Body of pancreas (tissue), 4 donors: ENCODE measurements around the gene SPSB2. TPM values are rescaled to one million over a fixed set of nuclear protein-coding genes. Genes with fewer than 3 reads are reported as not detected.
A peak's percentile ranks its signal among the peaks of the same experiment; 100 is the strongest.
"Not testable (repeated sequence)": the region's sequence is repeated elsewhere in the genome, so short reads cannot be mapped to it uniquely, and the experiment has no call there.

Source experiments
- ATAC-seq: fragments of 150-250 bp; one replicate; pipeline ENCODE4 v1.9.1; 2016
- DNase-seq, 4 donors: peaks; one replicate each; pipeline ENCODE4 v3.0.0-alpha.2; 2019
- H3K27ac ChIP-seq, 4 donors: fragments of 200-600 bp; sonication (generic); 1 replicate in 3 of 4; 2 replicates in 1 of 4; pipeline versions ENCODE4 v1.5.1 to v1.6.1; 2016 to 2019; ENCODE audit warnings: mild to moderate bottlenecking in 1 of 4, mixed read lengths in 1 of 4, moderate library complexity in 1 of 4
- H3K27me3 ChIP-seq, 2 donors: fragments of 200-600 bp; sonication (generic); one replicate each; pipeline ENCODE4 v1.6.0; 2016; ENCODE audit warnings: mild to moderate bottlenecking in 1 of 2
- H3K36me3 ChIP-seq, 2 donors: fragments of 200-600 bp; sonication (generic); replicated peaks in 1 of 2; 2 replicates each; pipeline ENCODE4 v1.5.1; 2016; ENCODE audit warnings: low read depth in 2 of 2; ENCODE audit not compliant: insufficient read depth in 1 of 2
- H3K4me1 ChIP-seq: fragments of 200-600 bp; sonication (generic); one replicate; pipeline ENCODE4 v1.6.0; 2016
- H3K4me3 ChIP-seq, 2 donors: fragments of 200-600 bp; sonication (generic); 1 replicate in 1 of 2; 2 replicates in 1 of 2; pipeline ENCODE4 v1.5.1; 2016 to 2019
- H3K9me3 ChIP-seq, 3 donors: fragments of 200-600 bp; sonication (generic); 1 replicate in 2 of 3; 2 replicates in 1 of 3; pipeline ENCODE4 v1.5.1; 2016
- POLR2A ChIP-seq, 3 donors: fragments of 450-650 bp; IDR thresholded peaks; one replicate each; pipeline ENCODE4 v1.6.1; 2016; ENCODE audit warnings: antibody characterized with exemption in 3 of 3, mild to moderate bottlenecking in 2 of 3
- WGBS, 2 donors: methylation state at CpG; one replicate each; pipeline ENCODE4 v1.1.5; 2017; 5-methylcytosine and 5-hydroxymethylcytosine counted together
- intact Hi-C: fragments of 100-400 bp; cut with DNase I; formaldehyde crosslinking; loops from one replicate; pipeline ENCODE4 v1.15.1; 2023
- total RNA-seq, 2 donors: library from RNA; depleted of rRNA; stranded (reverse); fragments of >200 nt; gene quantifications; one replicate each; pipeline ENCODE4 v1.1.0, GENCODE V29; 2016
- TF ChIP-seq, protein P1 (sequence below), 7 experiments: fragments of 450-650 bp in 4 of 7; fragments of 200-600 bp in 3 of 7; sonication (generic) in 3 of 7; IDR thresholded peaks; one replicate each; pipeline ENCODE4 v1.5.1; 2016 to 2019; ENCODE audit warnings: antibody characterized with exemption in 7 of 7

The SPSB2 gene
- total RNA-seq, 2 donors from 2014 or later, result 2.6 to 11.9 TPM

GRCh38 chr12:6868211-6869048, 4.7 kb downstream of the SPSB2 start:
- Histone ChIP-seq H3K36me3 (peaks cover 0 to 8% of the 10 kb centered on the region in 2 donors), H3K9me3 (no peaks in the 10 kb centered on the region), H3K27ac (peak overlapping the region; percentile 83 to 96 (median 88)), H3K27me3 (no peaks in the 10 kb centered on the region), H3K4me1 (peaks cover 42% of the 10 kb centered on the region), H3K4me3 (peak overlapping the region; percentile 80 to 88)
- DNase-seq (no peak), ATAC-seq (no peak)
- TF ChIP-seq, protein P1, sequence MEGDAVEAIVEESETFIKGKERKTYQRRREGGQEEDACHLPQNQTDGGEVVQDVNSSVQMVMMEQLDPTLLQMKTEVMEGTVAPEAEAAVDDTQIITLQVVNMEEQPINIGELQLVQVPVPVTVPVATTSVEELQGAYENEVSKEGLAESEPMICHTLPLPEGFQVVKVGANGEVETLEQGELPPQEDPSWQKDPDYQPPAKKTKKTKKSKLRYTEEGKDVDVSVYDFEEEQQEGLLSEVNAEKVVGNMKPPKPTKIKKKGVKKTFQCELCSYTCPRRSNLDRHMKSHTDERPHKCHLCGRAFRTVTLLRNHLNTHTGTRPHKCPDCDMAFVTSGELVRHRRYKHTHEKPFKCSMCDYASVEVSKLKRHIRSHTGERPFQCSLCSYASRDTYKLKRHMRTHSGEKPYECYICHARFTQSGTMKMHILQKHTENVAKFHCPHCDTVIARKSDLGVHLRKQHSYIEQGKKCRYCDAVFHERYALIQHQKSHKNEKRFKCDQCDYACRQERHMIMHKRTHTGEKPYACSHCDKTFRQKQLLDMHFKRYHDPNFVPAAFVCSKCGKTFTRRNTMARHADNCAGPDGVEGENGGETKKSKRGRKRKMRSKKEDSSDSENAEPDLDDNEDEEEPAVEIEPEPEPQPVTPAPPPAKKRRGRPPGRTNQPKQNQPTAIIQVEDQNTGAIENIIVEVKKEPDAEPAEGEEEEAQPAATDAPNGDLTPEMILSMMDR (IDR thresholded peaks at IDR 0.05), result no peak
- TF ChIP-seq POLR2A (IDR thresholded peaks at IDR 0.05), result no peak
- WGBS, 2 donors, result 9 to 11% methylated on average over 20 to 22 of the region's 22 CpGs
- intact Hi-C loops, result no loop called here

- TF ChIP-seq POLR2A (IDR thresholded peaks at IDR 0.05), result peak; percentile 99 to 100 (median 100)
- TF ChIP-seq, protein P1 (IDR thresholded peaks at IDR 0.05), result peak in 3 of 7 experiments; percentile 8 to 14 (median 10)
- intact Hi-C loops, result no loop called here
- peak; percentile 88 for ATAC-seq
- Histone ChIP-seq H3K36me3 (peaks cover 0 to 10% of the 10 kb centered on the region in 2 donors), H3K4me3 (peak within 1 kb of the TSS; percentile 80 to 88), H3K27me3 (no peaks in the 10 kb centered on the region), H3K4me1 (peaks cover 42% of the 10 kb centered on the region), H3K27ac (peak within 1 kb of the TSS; percentile 83 to 96 (median 88)), H3K9me3 (no peaks in the 10 kb centered on the region)
- DNase-seq, result peak; percentile 85 to 91 (median 87)
- WGBS, 2 donors, result 0% methylated on average over 7 to 60 of the region's 86 CpGs
Measured at GRCh38 chr12:6867413-6868210, 5.5 kb downstream of the SPSB2 start, which contains the start of gene TPI1. Gene TPI1 (plus strand): TSS chr12:6867531. CDS start chr12:6867567, 36 bp downstream.

DNA sequence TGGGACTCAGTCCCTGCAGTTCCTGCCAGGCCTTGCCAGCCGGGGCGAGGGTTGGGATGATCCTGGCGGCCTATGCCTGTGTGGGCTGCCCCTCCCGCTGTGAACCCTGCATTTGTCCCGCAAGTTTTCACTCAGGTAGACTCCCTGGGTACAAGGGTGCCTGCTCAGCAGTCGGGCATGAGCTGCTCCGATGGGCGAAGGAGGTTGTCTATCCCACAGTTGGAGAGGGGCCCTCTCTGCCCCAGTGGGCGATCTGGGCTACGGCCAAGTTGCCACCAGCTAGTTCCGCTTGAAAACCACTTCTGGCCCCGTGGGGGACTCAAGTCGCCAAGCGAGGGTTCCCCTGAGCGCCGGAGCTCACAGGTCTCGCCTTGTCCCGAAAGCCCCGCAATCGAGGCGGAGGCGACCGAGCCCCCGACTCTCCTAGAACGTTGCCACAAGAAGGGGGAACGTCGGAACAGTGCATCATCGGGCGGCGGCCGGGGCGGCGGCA, 6.1 kb downstream of the SPSB2 start:
- no peaks in the 10 kb centered on the region for H3K9me3 ChIP-seq
- H3K27me3 ChIP-seq, result no peaks in the 10 kb centered on the region
- DNase-seq, result peak in 1 of 4 donors; percentile 48
- 2 to 4% methylated on average over 4 to 28 of the region's 33 CpGs for WGBS, 2 donors
- peaks cover 0 to 10% of the 10 kb centered on the region in 2 donors for H3K36me3 ChIP-seq
- H3K4me3 ChIP-seq, result peak overlapping the region; percentile 80 to 88
- TF ChIP-seq POLR2A (IDR thresholded peaks at IDR 0.05), result no peak
- TF ChIP-seq, protein P1 (IDR thresholded peaks at IDR 0.05), result no peak
- ATAC-seq, result peak; percentile 12
- peaks cover 38% of the 10 kb centered on the region for H3K4me1 ChIP-seq
- H3K27ac ChIP-seq, result peak overlapping the region; percentile 52 to 96 (median 86)
- intact Hi-C loops, result no loop called here

- intact Hi-C loops, result no loop called here
- 72 to 76% methylated on average over 19 of the region's 19 CpGs for WGBS, 2 donors
- H3K9me3 ChIP-seq, result no peaks in the 10 kb centered on the region
- H3K27me3 ChIP-seq, result no peaks in the 10 kb centered on the region
- DNase-seq (no peak), ATAC-seq (no peak)
- TF ChIP-seq, protein P1 (IDR thresholded peaks at IDR 0.05), result no peak
- no peak for TF ChIP-seq POLR2A (IDR thresholded peaks at IDR 0.05)
- H3K4me1 ChIP-seq, result peaks cover 32% of the 10 kb centered on the region
- H3K4me3 ChIP-seq, result no peak overlapping the region
- H3K36me3 ChIP-seq, result peaks cover 0 to 16% of the 10 kb centered on the region in 2 donors
- H3K27ac ChIP-seq, result peak overlapping the region in 3 of 4 donors; percentile 83 to 96 (median 89)
Measured at GRCh38 chr12:6866163-6866919, 6.8 kb downstream of the SPSB2 start.

DNA sequence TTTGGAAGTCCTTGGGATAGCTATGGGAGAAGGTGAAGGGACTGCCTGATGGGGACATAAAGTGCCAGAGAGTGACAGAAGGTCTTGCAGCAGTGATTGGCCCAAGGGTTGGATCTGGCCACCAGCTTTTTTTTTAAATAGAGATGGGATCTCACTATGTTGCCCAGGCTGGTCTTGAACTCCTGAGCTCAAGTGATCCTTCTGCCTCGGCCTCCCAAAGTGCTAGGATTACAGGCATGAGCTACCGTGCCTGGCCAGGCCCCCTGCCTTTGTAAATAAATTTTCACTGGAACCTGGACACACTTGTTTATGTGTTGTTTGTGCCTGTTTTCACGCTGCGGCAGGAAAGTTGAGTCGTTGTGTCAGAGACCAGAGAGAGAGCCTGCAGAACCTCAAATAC, 7.8 kb downstream of the SPSB2 start:
- Histone ChIP-seq H3K4me1 (peaks cover 27% of the 10 kb centered on the region), H3K36me3 (peaks cover 0 to 25% of the 10 kb centered on the region in 2 donors)
- ATAC-seq, intact Hi-C loops, DNase-seq, H3K27me3 ChIP-seq, H3K4me3 ChIP-seq, H3K27ac ChIP-seq, H3K9me3 ChIP-seq: not testable (repeated sequence)
- 93 to 100% methylated on average over 5 of the region's 5 CpGs for WGBS, 2 donors
